B cell (primary cell): ENCODE results near the gene SLC35F3. TPM values are rescaled to one million over a fixed set of nuclear protein-coding genes. Genes with fewer than 3 reads are reported as not detected.

Experiments
- ATAC-seq: fragments of 200-7000 bp; cut with Tn5 transposase; one replicate; pipeline ENCODE4 v1.10.0; 2021; ENCODE audit warnings: low read depth, mild to moderate bottlenecking, moderate number of reproducible peaks, moderate library complexity
- CTCF ChIA-PET: fragments of 350-600 bp; sonication (Branson Sonifier 250); formaldehyde crosslinking; loops from one replicate; lab custom pipeline; 2021; ENCODE audit warnings: antibody characterized with exemption, inconsistent platforms; lab: Charles Lee
- POLR2A ChIA-PET: fragments of 350-600 bp; sonication (Branson Sonifier 250); formaldehyde crosslinking; loops from one replicate; lab custom pipeline; 2021; ENCODE audit warnings: antibody characterized with exemption; lab: Charles Lee
- DNase-seq: peaks from one replicate; pipeline ENCODE4 v3.0.0; 2013
- H2AFZ ChIP-seq: 2 replicates; pipeline ENCODE4 v1.6.1; 2012; ENCODE audit warnings: mild to moderate bottlenecking, low read depth, low read length; ENCODE audit not compliant: insufficient read depth, poor library complexity, severe bottlenecking
- H3K27ac ChIP-seq, 2 donors: 1 replicate in 1 of 2; 2 replicates in 1 of 2; pipeline ENCODE4 v1.5.1; 2012 to 2013; ENCODE audit warnings: low read length in 2 of 2, mild to moderate bottlenecking in 2 of 2, moderate library complexity in 1 of 2
- H3K27me3 ChIP-seq, 4 experiments: fragments of 200-600 bp in 1 of 4; sonication (generic) in 1 of 4; replicated peaks in 1 of 4; 1 replicate in 2 of 4; 2 replicates in 2 of 4; pipeline versions ENCODE4 v1.6.1 to v1.7.0; 2013 to 2016; ENCODE audit warnings: low read length in 3 of 4, mild to moderate bottlenecking in 2 of 4, mixed read lengths in 1 of 4, moderate library complexity in 1 of 4; ENCODE audit not compliant: insufficient read depth in 4 of 4, control insufficient read depth in 3 of 4; ENCODE audit errors: control extremely low read depth in 1 of 4
- H3K36me3 ChIP-seq, 2 experiments: replicated peaks in 1 of 2; 1 replicate in 1 of 2; 2 replicates in 1 of 2; pipeline versions ENCODE4 v1.6.1 to v1.7.1; 2013; ENCODE audit warnings: low read length in 1 of 2; ENCODE audit not compliant: insufficient read depth in 2 of 2, control insufficient read depth in 1 of 2; ENCODE audit errors: control extremely low read depth in 1 of 2, extremely low read depth in 1 of 2
- H3K4me1 ChIP-seq, 2 donors: fragments of 200-600 bp in 1 of 2; sonication (generic) in 1 of 2; 1 replicate in 1 of 2; 2 replicates in 1 of 2; pipeline versions ENCODE4 v1.5.1 to v1.6.1; 2013 to 2017; ENCODE audit warnings: low read length in 2 of 2; ENCODE audit not compliant: control insufficient read depth in 2 of 2, insufficient read depth in 2 of 2
- H3K4me2 ChIP-seq: replicated peaks from 2 replicates; pipeline ENCODE3; 2012; ENCODE audit warnings: mild to moderate bottlenecking, low read depth, low read length; ENCODE audit not compliant: poor library complexity, severe bottlenecking
- H3K4me3 ChIP-seq, 5 experiments: fragments of 200-600 bp in 1 of 5; sonication (generic) in 1 of 5; 1 replicate in 3 of 5; 2 replicates in 2 of 5; pipeline versions ENCODE4 v1.5.1 to v1.7.0; 2011 to 2016; ENCODE audit warnings: low read length in 4 of 5, mild to moderate bottlenecking in 4 of 5, low read depth in 2 of 5, control low read depth in 1 of 5, moderate library complexity in 1 of 5; ENCODE audit not compliant: insufficient read depth in 1 of 5; ENCODE audit errors: control extremely low read depth in 1 of 5, extremely low read depth in 1 of 5
- H3K79me2 ChIP-seq: fragments of 200-600 bp; sonication (generic); one replicate; pipeline ENCODE4 v1.6.0; 2016; ENCODE audit warnings: low read length; ENCODE audit not compliant: control insufficient read depth, insufficient read depth
- H3K9ac ChIP-seq: fragments of 200-600 bp; sonication (generic); 2 replicates; pipeline ENCODE4 v1.6.1; 2017; ENCODE audit warnings: mild to moderate bottlenecking, low read length, moderate library complexity
- H3K9me3 ChIP-seq, 3 donors: one replicate each; pipeline versions ENCODE4 v1.6.1 to v1.7.1; 2013; ENCODE audit warnings: low read length in 2 of 3; ENCODE audit not compliant: control insufficient read depth in 2 of 3, insufficient read depth in 1 of 3; ENCODE audit errors: control extremely low read depth in 1 of 3
- H4K20me1 ChIP-seq: 2 replicates; pipeline ENCODE4 v1.6.0; 2012; ENCODE audit warnings: mild to moderate bottlenecking, low read length; ENCODE audit not compliant: insufficient read depth, control insufficient read depth, poor library complexity, severe bottlenecking
- H3K27ac Mint-ChIP-seq: one replicate; pipeline ENCODE4 v1.8.0; 2021; ENCODE audit warnings: mixed read lengths
- H3K27me3 Mint-ChIP-seq: one replicate; pipeline ENCODE4 v1.8.0; 2021; ENCODE audit warnings: mixed read lengths
- H3K4me1 Mint-ChIP-seq: one replicate; pipeline ENCODE4 v1.8.0; 2021; ENCODE audit warnings: mixed read lengths
- H3K4me3 Mint-ChIP-seq: one replicate; pipeline ENCODE4 v1.8.0; 2021; ENCODE audit warnings: mixed read lengths
- H3K9me3 Mint-ChIP-seq: one replicate; pipeline ENCODE4 v1.8.0; 2022; ENCODE audit warnings: mixed read lengths; ENCODE audit not compliant: insufficient read depth
- CTCF ChIP-seq: fragments of 200-600 bp; IDR thresholded peaks from one replicate; pipeline ENCODE4 v1.8.0; 2022; ENCODE audit warnings: antibody characterized with exemption, mild to moderate bottlenecking
- EZH2 ChIP-seq: IDR thresholded peaks from 2 replicates; pipeline ENCODE4 v1.6.1; 2012; ENCODE audit warnings: borderline replicate concordance, low read depth, mild to moderate bottlenecking, moderate library complexity, low read length; ENCODE audit not compliant: insufficient read depth, poor library complexity, severe bottlenecking
- WGBS: methylation state at CpG from one replicate; pipeline ENCODE4 v1.1.5; 2013; ENCODE audit warnings: missing lambda C conversion rate; ENCODE audit not compliant: insufficient coverage; 5-methylcytosine and 5-hydroxymethylcytosine counted together
- intact Hi-C: fragments of 100-400 bp; cut with micrococcal nuclease; formaldehyde crosslinking; loops from one replicate; pipeline ENCODE4 v1.10.0; 2022
- polyA plus RNA-seq: library from polyadenylated mRNA; depleted of rRNA; stranded (reverse); fragments of >200 nt; gene quantifications from 2 replicates; pipeline ENCODE4 v1.2.3, GENCODE V29; 2012
- total RNA-seq, 2 donors: library from RNA; stranded (reverse); fragments of 120-200 nt in 1 of 2; gene quantifications; 1 replicate in 1 of 2; 2 replicates in 1 of 2; pipeline versions ENCODE4 v1.2.3 to v1.2.4, GENCODE V29; 2013 to 2022

SLC35F3 gene
- total and polyA plus RNA-seq, 2 donors (not counting 1 experiment from before 2014, with no cell fraction given) = not detected

DNA sequence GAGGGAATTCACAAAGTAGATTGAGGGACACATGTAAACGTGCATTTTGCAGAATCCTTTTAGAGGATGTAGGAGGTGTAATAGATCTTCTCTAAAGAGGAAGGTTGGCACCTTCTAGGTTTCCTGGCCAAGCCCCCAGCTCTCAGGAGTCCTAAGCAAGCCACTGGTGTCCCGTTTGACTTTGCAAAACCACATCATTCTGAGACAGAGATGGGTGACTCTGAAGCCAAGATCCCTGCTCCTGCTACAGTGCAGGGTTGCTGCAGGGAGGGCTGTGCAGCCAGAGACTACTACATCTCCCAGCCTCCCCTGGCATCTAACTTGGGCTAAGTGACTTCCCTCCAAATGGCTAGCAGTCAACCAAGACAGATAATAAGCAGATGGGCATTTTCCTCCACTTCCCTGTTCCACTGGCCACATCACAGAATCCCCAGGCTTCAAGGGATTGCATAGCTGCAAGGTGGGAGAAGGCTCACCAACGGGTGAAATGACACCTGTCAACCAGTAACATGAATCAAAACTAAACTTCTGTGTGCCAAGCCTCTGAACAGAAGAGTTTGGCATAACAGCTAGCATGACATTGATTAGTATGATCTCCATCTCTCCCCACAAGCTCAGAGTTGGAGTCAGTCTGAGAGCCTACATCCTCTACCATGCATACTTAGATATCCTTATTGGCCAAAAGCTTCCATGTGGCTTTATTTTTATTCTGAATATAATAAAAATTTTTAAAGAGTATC is 339.2 kb downstream of the SLC35F3 start:
- POLR2A ChIA-PET = no interaction called here
- peaks cover 17% of the 10 kb centered on the region for H3K27me3 Mint-ChIP-seq

More for the DNA sequence above, 339.2 kb downstream of the SLC35F3 start:
- Histone ChIP-seq H3K4me2 (no peak overlapping the region), H3K9me3 (peaks cover 0 to 6% (median 0%) of the 10 kb centered on the region in 3 donors), H3K36me3 (no peaks in the 10 kb centered on the region), H3K27me3 (no peaks in the 10 kb centered on the region), H3K79me2 (no peaks in the 10 kb centered on the region), H3K27ac (no peak overlapping the region), H3K9ac (no peak overlapping the region), H3K4me1 (peaks cover 14 to 34% of the 10 kb centered on the region in 2 donors), H4K20me1 (no peaks in the 10 kb centered on the region), H2AFZ (no peak overlapping the region), H3K4me3 (no peak overlapping the region)
- no peak for ATAC-seq
- CTCF ChIA-PET = no interaction called here
- Mint-ChIP-seq H3K4me3 (no peak overlapping the region), H3K4me1 (peaks cover 12% of the 10 kb centered on the region), H3K9me3 (peaks cover 3% of the 10 kb centered on the region), H3K27ac (no peak overlapping the region)
- intact Hi-C loops = no loop called here
- TF ChIP-seq EZH2 = no peak
- no peak for TF ChIP-seq CTCF
- 33% methylated on average over 2 of the region's 3 CpGs for WGBS
- no peak for DNase-seq
